Astrocyte (in vitro differentiated cells and primary cell): ENCODE results near the gene AOC1. TPM values are rescaled to one million over a fixed set of nuclear protein-coding genes. Genes with fewer than 3 reads are reported as not detected.

Experiments
- DNase-seq: peaks from one replicate; pipeline ENCODE4 v3.0.0-alpha.2; 2010; ENCODE audit warnings: low read depth
- FAIRE-seq: peaks from 2 replicates; lab custom pipeline; 2011; peaks lifted over from hg19 to GRCh38; lab: Jason Lieb, UNC
- H2AFZ ChIP-seq: 2 replicates; pipeline ENCODE4 v1.6.0; 2012; ENCODE audit warnings: low read depth, low read length, inconsistent platforms
- H3K27ac ChIP-seq: 2 replicates; pipeline ENCODE4 v1.5.1; 2011; ENCODE audit warnings: low read depth, low read length, inconsistent platforms
- H3K27me3 ChIP-seq: 2 replicates; pipeline ENCODE4 v1.6.0; 2011; ENCODE audit warnings: low read length, inconsistent platforms; ENCODE audit not compliant: insufficient read depth
- H3K36me3 ChIP-seq: 2 replicates; pipeline ENCODE4 v1.5.1; 2011; ENCODE audit warnings: low read length, inconsistent platforms; ENCODE audit not compliant: insufficient read depth
- H3K4me1 ChIP-seq: 2 replicates; pipeline ENCODE4 v1.5.1; 2011; ENCODE audit warnings: low read length, inconsistent platforms; ENCODE audit not compliant: insufficient read depth
- H3K4me2 ChIP-seq: 2 replicates; pipeline ENCODE4 v1.6.0; 2012; ENCODE audit warnings: low read length, inconsistent platforms
- H3K4me3 ChIP-seq: 2 replicates; pipeline ENCODE4 v1.5.1; 2011; ENCODE audit warnings: low read depth, mild to moderate bottlenecking, low read length, inconsistent platforms; ENCODE audit not compliant: insufficient read depth
- H3K79me2 ChIP-seq: 2 replicates; pipeline ENCODE4 v1.6.0; 2012; ENCODE audit warnings: mild to moderate bottlenecking, low read length, inconsistent platforms; ENCODE audit not compliant: insufficient read depth
- H3K9ac ChIP-seq: 2 replicates; pipeline ENCODE4 v1.6.0; 2012; ENCODE audit warnings: mild to moderate bottlenecking, low read length, inconsistent platforms
- H3K9me3 ChIP-seq: 2 replicates; pipeline ENCODE4 v1.5.1; 2012; ENCODE audit warnings: low read depth, mild to moderate bottlenecking, low read length, inconsistent platforms; ENCODE audit not compliant: insufficient read depth
- H4K20me1 ChIP-seq: 2 replicates; pipeline ENCODE4 v1.6.0; 2012; ENCODE audit warnings: low read length, inconsistent platforms; ENCODE audit not compliant: insufficient read depth
- H3K27ac Mint-ChIP-seq: one replicate; pipeline ENCODE4 v1.8.0; 2021; ENCODE audit warnings: mild to moderate bottlenecking, mixed read lengths; ENCODE audit not compliant: unreplicated experiment
- H3K27me3 Mint-ChIP-seq: one replicate; pipeline ENCODE4 v1.8.0; 2021; ENCODE audit warnings: low read depth, mixed read lengths; ENCODE audit not compliant: unreplicated experiment
- H3K36me3 Mint-ChIP-seq: one replicate; pipeline ENCODE4 v1.8.0; 2021; ENCODE audit warnings: low read depth, mixed read lengths; ENCODE audit not compliant: unreplicated experiment
- H3K4me1 Mint-ChIP-seq: one replicate; pipeline ENCODE4 v1.8.0; 2021; ENCODE audit warnings: low read depth, mixed read lengths; ENCODE audit not compliant: unreplicated experiment
- H3K4me3 Mint-ChIP-seq: one replicate; pipeline ENCODE4 v1.8.0; 2021; ENCODE audit warnings: mild to moderate bottlenecking, moderate library complexity, mixed read lengths; ENCODE audit not compliant: unreplicated experiment
- H3K9me3 Mint-ChIP-seq: one replicate; pipeline ENCODE4 v1.8.0; 2021; ENCODE audit warnings: mild to moderate bottlenecking, mixed read lengths; ENCODE audit not compliant: unreplicated experiment
- EZH2 ChIP-seq: IDR thresholded peaks from 2 replicates; pipeline ENCODE4 v1.6.1; 2012; ENCODE audit warnings: mild to moderate bottlenecking, low read length, inconsistent platforms; ENCODE audit not compliant: insufficient read depth
- total RNA-seq: library from RNA; stranded (reverse); gene quantifications from 2 replicates; pipeline ENCODE4 v1.2.1, GENCODE V29; 2021
- TF ChIP-seq, protein P1 (sequence below): IDR thresholded peaks from 2 replicates; pipeline ENCODE4 v1.5.1; 2011; ENCODE audit warnings: low read depth, mild to moderate bottlenecking, inconsistent platforms, low read length, moderate library complexity; ENCODE audit not compliant: insufficient read depth

AOC1 gene
- total RNA-seq, 1 donor from 2014 or later: not detected

GRCh38 chr7:150824379-150825177, 27.7 kb upstream of the AOC1 start:
- H4K20me1 ChIP-seq: no peaks in the 10 kb centered on the region
- no peaks in the 10 kb centered on the region for H3K27me3 ChIP-seq
- no peak overlapping the region for H3K9ac ChIP-seq
- peaks cover 4% of the 10 kb centered on the region for H3K36me3 Mint-ChIP-seq
- no peak overlapping the region for H2AFZ ChIP-seq
- no peak overlapping the region for H3K27ac ChIP-seq
- no peaks in the 10 kb centered on the region for H3K36me3 ChIP-seq
- FAIRE-seq (no peak), DNase-seq (no peak)
- H3K4me1 ChIP-seq: no peaks in the 10 kb centered on the region
- peaks cover 14% of the 10 kb centered on the region for H3K4me1 Mint-ChIP-seq
- H3K9me3 Mint-ChIP-seq: peaks cover 2% of the 10 kb centered on the region
- TF ChIP-seq, protein P1, sequence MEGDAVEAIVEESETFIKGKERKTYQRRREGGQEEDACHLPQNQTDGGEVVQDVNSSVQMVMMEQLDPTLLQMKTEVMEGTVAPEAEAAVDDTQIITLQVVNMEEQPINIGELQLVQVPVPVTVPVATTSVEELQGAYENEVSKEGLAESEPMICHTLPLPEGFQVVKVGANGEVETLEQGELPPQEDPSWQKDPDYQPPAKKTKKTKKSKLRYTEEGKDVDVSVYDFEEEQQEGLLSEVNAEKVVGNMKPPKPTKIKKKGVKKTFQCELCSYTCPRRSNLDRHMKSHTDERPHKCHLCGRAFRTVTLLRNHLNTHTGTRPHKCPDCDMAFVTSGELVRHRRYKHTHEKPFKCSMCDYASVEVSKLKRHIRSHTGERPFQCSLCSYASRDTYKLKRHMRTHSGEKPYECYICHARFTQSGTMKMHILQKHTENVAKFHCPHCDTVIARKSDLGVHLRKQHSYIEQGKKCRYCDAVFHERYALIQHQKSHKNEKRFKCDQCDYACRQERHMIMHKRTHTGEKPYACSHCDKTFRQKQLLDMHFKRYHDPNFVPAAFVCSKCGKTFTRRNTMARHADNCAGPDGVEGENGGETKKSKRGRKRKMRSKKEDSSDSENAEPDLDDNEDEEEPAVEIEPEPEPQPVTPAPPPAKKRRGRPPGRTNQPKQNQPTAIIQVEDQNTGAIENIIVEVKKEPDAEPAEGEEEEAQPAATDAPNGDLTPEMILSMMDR: no peak
- TF ChIP-seq EZH2: no peak
- no peaks in the 10 kb centered on the region for H3K9me3 ChIP-seq
- no peaks in the 10 kb centered on the region for H3K79me2 ChIP-seq
- H3K4me3 Mint-ChIP-seq: no peak overlapping the region
- no peak overlapping the region for H3K4me2 ChIP-seq
- H3K27me3 Mint-ChIP-seq: peaks cover 8% of the 10 kb centered on the region
- H3K27ac Mint-ChIP-seq: no peak overlapping the region
- H3K4me3 ChIP-seq: no peak overlapping the region

- no peak overlapping the region for H3K27ac ChIP-seq
- no peak overlapping the region for H3K4me3 Mint-ChIP-seq
- no peaks in the 10 kb centered on the region for H3K36me3 ChIP-seq
- no peaks in the 10 kb centered on the region for H3K9me3 ChIP-seq
- no peaks in the 10 kb centered on the region for H3K4me1 ChIP-seq
- peaks cover 10% of the 10 kb centered on the region for H3K4me1 Mint-ChIP-seq
- no peaks in the 10 kb centered on the region for H3K79me2 ChIP-seq
- no peaks in the 10 kb centered on the region for H3K27me3 ChIP-seq
- TF ChIP-seq, protein P1: no peak
- TF ChIP-seq EZH2: no peak
- H4K20me1 ChIP-seq: no peaks in the 10 kb centered on the region
- no peak overlapping the region for H2AFZ ChIP-seq
- FAIRE-seq (no peak), DNase-seq (no peak)
- H3K4me3 ChIP-seq: no peak overlapping the region
- no peak overlapping the region for H3K9ac ChIP-seq
- H3K4me2 ChIP-seq: no peak overlapping the region
- peaks cover 2% of the 10 kb centered on the region for H3K9me3 Mint-ChIP-seq
- H3K27me3 Mint-ChIP-seq: peaks cover 8% of the 10 kb centered on the region
- no peak overlapping the region for H3K27ac Mint-ChIP-seq
- peaks cover 1% of the 10 kb centered on the region for H3K36me3 Mint-ChIP-seq
Observed at GRCh38 chr7:150826061-150826849, 26.1 kb upstream of the AOC1 start.
